ENCODE results near the gene CCDC24. TPM values are rescaled to one million over a fixed set of nuclear protein-coding genes. Genes with fewer than 3 reads are reported as not detected.

CCDC24 gene
- total RNA-seq, 1 experiment from 2014 or later = 10.6 TPM

DNA sequence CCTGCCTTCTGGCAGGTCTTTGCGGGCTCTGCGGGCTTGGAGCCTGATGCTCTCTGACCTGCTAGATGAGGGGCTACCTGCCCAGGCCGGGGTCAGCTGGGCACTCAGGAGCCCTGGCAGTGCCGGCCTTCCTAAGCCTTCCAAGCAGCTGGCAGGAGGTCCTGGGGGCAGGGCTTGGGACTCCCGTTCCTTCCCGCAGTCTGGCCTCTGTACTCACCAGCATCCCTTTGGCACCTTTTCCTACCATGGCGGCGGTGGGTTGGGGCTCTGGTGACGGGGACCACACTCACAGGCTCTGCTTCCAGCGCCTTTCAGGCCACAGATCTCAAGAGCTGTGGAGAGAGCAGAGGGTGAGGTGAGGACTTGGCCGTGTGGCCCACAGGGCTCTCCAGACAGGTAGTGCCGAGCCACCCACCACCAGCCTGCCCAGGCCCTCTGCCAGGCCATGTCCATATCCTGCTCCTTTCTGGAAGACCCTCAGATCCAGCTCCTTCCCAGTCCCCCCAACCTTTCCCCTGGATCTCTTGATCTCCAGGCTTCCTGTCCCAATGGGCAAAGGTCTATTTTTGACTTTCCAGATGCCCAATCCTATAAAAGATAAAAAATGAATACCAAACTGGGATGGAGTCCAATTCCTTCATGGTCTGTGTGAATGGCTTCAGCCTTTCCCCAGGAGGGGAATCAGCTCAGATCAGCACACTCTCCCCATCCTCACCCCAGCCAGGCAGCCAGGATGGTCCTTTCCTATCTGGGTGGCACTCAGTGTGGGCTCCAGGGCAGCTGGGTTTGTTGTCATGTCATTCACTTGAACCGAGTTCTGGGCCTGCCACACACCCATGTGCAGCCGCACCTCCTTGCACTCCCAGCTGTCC, 32.9 kb downstream of the CCDC24 start:
- no peak for DNase-seq (ENCODE audit: low read depth)

DNA sequence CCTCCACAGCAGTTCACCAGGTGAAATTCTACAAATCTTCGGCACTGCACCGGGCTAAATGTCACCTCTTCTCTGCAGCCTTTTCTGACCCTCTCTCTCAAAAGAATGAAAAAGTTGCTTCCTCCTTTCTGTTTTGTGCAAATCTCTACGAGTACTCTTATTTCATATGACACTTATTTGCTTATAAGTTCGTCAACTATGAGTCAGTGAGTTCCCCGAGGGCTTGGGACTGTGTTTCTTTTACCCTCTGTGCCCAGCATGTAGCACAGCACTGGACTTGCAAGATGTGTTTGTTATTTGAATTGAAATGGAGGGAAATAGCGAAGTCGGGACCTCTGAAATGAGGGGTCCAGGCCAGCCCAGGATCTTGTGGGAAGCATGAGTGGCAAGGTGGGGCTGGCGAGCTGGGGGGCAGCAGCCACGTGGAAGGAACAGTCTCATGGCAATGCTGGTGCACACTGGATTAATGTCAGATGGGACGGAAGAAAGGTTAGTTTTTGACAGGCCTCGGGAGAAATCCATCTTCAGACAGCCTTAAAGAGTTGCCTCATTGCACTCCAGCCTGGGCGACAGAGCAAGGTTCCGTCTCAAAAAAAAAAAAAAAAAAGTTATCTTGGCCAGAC, 33.6 kb downstream of the CCDC24 start:
- peak; percentile 63 for DNase-seq (ENCODE audit: low read depth)

DNA sequence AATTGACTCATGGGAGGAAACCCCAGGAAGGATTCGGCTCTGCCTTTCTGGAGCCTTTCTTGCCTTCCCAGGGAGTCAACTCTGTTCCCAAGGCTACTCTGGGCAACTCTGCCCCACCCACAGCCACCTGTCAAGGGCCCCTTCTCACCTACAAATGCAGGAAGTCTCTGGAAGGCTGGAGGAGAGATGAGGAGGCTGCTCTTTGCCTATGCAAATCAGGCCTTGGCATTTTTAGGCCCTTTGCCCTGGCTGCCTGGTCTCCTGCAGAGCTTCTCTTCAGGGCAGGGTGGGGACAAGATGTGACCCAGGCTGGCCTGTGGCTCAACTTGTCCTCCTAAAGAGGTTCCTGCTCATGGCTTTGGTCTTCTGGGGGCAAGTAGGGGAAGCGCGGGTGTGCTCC, 34.4 kb downstream of the CCDC24 start:
- no peak for DNase-seq (ENCODE audit: low read depth)

- no peak for DNase-seq (ENCODE audit: low read depth)
These were observed 35.9 kb downstream of the CCDC24 start for GRCh38 chr1:44027320-44027719.

DNA sequence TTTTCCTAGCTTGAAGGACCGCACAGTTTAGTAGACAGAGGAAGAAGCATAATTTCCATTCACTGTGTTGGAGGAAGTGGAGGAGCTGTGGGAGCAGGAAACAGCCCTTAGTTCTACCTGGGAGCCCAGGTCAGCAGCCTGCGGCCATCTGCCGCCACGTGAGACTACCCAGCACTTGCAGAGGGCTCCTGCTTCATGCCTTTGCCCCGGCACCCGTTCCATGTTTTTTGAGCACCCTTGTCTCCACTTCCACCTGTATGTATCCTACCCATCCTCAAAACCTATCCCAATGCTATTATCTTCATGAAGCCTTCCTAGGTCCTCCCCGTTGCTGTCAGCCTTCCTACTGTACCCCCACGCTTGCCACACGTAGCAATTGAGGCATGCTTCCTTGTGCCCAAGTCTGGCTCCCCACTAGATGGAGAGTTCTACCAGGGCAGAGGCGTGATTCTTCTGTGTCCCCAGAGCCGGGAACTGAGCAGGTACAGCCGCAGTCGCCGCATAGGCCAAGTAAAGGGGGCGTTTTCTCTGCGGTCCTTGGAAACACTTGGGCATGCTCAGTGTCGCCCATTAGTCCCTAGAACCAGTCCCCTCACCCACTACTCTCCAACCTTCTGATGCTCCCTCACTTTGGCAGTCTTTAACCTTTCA, 38.0 kb downstream of the CCDC24 start:
- DNase-seq (ENCODE audit: low read depth) = no peak

DNA sequence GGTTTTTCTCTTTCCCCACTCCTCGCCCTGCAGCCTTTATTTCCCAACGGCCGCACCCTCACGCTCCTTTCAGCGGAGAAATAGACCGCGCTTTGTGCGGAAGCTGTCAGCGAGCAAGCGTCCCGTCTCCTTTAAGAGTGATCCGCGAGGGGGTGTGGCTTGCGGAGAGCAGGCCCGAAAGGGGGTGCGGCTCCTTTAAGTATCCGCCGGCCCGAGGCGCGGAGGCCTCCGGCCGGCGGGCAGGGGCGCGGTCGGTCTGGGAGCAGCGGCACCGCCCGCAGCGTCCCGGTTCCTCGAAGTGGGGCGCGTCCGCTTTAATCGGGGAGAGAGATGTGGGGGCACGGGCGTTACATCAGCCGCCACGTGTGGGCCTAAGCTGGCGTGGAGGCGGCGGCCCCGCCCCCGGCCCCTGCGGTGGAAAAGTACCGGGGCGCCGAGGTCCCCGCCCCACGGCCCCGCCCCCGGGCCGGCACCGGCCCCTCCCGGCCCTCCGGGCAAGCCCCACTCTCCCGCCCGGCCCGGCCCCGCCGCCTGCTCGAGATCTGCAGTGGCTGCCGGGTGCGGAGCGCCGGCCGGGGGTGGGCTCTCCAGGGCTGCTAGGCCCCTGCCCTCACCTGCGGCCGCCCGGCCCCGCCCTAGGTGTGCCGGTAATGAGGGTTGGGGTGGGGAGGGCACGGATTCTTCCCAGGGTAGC, 38.7 kb downstream of the CCDC24 start:
- peak; percentile 88 for DNase-seq (ENCODE audit: low read depth)

DNA sequence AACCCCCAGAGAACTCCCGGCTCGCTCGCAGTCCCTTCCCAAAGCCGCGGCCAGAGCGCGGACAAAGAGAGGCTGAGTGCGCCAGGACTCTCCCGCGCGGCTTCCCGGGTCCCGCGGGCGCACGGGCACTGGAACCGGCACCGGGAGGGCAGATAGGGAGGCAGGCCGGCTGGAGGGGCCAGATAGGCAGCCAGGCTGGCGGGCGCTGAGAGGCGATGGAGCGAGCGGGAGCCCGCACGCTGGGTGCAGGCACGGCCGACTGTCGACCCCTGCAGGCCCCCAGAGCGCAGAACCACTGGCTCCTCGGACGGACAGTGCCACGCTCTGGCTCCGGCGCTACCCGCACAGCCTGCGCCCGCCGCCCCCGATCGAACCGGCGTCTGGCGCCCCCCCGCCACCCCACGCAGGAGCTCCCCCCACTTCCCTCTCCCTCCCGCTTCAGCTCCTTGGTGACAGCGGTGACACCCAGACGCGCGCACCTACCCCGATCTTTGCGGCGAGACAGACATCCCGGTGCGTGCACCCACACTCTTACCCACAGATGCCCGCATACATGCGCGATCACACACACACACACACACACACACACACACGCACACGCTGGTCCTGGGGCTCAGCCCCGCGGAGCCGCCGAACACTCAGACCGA, 39.3 kb downstream of the CCDC24 start:
- peak; percentile 55 for DNase-seq (ENCODE audit: low read depth)

DNA sequence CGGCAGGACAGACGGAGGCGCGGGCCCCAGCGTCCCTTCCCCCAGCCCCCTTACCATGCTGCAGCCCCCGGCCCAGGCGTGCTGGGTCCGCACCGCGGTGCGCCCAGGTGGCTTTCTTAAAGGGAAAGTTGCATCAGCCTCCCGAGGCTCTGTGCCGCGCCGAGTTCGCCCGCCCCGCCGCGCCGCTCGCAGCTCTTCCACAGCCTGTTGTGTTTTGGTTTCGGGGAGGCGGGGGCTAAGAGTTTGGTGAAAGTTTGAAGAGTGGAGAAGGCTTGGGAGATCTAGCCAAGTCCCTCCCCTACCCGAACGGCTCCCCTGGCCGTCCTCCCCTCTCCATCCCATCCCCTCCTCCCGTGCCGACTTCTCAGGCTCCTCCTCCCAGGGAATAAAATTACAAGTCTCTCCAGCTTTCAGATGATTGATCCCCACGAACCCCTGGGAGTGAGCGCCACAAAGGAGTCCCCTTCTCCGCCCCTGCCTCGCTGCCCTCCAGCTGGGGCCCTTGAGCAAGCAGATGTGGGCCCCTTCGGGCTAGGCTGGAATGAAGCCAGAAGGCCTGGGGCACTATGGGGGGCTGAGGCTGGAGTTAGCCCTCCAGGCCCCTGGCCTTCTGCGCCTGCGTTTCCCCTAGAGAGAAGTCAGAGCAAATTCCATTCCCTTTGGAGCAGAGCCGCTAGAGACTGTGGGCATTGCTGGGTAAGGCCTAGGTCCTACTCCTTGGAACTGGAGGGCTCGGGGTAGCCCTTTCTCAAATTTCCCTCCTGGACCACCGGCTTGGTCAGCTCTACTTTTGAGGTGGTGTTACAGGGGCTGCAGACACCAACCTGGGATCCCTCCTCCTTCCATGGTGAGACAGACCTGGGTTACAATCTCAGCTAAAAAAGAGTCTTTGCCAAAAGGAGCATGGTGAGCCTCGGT, 40.1 kb downstream of the CCDC24 start, which contains the start of gene SLC6A9:
SLC6A9 (minus strand) TSS at position 211 of the 918 bp plus-strand sequence. CDS start 7,185 bp downstream, outside the sequence.
- DNase-seq (ENCODE audit: low read depth) = peak; percentile 66

DNA sequence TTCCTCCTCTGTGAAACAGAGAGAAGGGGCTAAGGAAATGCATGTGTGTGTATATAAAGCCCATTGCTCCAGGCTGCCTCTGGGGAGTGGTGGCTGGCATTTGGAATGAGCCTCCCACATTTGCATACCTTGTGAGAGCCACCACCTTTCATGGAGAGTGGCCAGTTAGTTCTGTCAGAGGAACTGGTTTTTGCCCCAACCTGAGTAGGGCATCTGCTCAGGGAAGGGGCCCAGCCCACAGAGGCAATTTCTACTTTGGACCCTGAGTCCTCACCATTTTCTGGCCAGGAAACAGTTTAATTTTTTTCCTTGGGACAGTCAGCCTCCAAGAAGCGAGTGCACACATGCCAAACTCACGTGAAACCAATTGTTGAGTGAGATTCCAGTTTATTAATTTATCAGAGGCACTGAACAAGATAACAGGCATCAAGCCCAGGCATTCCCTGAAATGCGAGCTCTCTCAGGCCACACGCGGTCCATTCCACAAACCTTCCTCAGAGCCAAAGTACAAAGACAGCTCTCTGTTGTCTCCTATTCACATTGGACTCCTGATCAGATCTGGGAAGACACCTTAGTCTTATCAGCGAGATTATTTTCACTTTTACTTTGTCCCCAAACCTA, 40.9 kb downstream of the CCDC24 start:
- no peak for DNase-seq (ENCODE audit: low read depth)

DNA sequence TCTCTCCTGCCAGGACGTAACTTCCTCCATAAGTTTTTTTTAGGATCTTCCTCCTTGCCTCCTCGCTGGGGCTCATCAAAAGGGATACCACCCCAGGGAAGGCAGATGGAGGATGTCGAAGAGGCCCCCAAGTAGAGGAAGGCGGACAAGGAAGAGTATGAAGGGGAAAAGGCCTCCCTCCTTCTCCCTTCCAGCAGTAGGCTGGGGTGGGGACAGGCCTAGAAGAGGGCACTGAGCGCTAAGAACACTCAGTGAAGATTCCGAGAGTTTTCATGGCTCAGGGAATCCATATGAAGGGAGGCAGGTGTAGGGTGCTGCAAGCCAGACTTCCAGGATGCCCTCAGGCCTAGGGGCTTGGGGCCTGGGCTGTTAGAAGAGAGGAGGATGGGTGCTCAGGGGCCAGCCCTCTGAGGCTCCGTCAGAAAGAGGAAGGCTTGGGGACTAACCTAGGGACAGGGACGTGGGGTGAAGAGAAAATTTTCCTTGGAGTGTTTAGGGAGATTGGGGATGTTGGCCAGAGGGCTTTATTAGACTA, 41.7 kb downstream of the CCDC24 start:
- no peak for DNase-seq (ENCODE audit: low read depth)

DNA sequence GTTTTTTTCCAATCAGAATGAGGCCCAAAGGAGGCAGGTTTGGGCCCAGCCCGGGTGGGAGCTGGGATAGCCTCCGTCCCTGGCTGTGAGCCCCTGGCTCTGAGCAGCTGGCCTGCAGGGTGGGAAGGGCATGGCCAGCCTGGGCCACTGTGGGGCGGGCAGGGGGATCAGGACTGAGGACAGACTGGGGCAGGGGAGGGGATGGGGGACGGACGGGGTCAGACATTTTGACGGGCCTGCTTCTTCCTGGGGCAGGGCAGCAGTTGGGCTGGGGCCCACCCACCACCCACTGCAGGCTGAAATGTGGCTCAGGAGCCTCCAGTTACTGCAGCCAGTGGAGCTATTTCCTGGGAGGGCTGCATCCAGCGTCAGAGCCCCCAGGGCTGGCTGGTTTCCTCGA, 42.4 kb downstream of the CCDC24 start:
- DNase-seq (ENCODE audit: low read depth) = no peak

GRCh38 chr1:44034423-44034822, 43.0 kb downstream of the CCDC24 start:
- DNase-seq (ENCODE audit: low read depth) = no peak

- DNase-seq (ENCODE audit: low read depth) = no peak
These were observed 43.7 kb downstream of the CCDC24 start for GRCh38 chr1:44034976-44035716.

DNA sequence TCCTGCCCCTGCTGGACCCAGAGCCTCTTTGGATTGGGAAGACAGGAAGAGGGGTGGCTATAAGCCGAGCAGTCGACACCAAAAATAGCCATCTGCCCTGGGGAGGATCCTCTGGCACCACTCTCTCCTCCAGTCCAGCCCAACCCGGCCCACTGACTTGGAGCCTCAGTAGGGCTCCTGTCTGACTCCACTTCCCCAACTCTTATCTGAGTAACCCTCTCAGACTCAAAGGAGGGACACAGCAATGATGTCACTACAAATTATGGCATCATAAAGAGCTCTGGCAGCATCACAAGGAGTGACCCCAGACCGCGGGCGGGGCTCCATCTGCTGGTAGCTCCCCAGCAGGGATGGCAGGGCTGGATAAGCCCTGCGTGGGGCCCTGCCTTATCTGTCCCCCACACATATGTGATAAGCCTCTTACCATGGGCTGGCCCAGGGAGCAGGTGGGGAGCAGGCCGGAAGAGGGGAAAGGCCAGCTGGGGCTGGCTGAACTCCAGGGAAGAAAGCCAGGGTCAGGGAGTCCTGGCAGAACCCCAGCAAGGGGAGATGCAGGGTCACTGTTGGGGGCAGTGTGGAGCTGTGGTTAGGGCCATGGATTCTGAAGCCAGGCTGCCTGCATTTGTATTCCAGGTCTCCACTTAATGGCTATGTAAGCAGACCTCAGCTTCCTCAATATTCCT, 44.5 kb downstream of the CCDC24 start:
- no peak for DNase-seq (ENCODE audit: low read depth)

DNA sequence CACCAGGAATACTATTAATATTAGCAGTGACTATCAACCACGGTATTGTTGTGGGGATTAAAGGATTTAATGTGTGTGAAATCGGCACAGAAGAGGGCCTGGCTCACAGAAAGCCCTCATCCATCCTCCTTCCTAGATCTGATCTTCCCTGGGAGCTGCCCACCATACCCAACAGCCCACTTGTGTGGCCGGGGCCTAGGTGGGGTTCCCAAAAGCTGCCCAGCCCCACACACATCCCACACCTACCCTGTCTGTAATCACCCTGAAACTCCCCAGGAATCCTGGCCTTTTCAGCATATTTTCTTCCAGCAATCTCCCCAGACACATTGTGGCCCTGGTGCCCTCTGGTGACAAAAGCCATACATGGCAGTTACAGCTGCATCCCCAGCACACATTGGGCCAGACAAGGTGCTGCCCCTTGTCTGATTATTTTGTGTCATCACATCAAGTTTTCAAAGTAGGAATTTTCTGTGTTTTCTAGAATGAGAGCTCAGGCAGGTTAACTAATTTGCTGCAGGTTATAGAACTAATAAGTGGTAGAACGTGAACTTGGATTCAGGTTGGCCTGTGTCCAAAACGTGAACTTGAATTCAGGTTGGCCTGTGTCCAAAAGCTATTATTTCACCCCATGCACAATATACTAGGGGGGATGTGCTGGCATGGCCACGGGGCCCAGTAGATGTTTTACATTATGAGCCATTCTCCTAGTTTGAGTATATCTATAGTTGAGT, 45.2 kb downstream of the CCDC24 start:
- DNase-seq (ENCODE audit: low read depth) = peak; percentile 79

- DNase-seq (ENCODE audit: low read depth) = no peak
These were observed 45.8 kb downstream of the CCDC24 start for GRCh38 chr1:44037154-44037553.

DNA sequence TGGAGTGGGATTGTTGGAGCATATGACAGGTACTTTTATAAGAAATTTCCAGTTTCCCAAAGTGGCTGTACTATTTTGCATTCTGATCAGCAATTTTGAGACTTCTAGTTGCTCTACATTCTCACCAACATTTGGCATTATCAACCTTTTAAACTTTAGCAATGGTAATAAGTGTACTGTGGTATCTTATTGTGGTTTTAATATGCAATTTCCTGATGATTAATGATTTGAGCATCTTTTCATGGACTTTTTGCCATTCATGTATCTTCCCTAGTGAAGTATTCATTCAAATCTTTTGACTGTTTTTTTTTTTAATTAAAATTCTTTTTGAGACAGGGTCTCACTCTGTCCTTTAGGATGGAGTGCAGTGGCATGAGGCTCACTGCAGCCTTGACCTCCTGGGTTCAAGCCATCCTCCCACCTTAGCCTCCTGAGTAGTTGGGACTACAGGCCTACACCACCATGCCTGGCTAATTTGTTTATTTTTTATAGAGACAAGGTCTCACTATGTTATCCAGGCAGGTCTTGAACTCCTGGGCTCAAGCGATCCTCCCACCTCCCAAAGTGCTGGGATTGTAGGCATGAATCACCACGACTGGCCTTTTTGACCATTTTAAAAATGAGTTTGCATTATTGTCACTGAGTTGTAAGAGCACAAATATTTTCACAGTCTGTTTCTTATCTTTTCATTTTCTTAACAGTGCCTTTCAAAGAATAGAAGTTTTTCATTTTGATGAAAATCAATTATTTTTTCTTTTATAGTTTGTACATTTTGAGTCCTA, 47.7 kb downstream of the CCDC24 start:
- DNase-seq (ENCODE audit: low read depth) = peak; percentile 69
